HG03460 (cell line): ENCODE measurements around the gene PDIA5.

Experiments used
- ATAC-seq: cut with Tn5 transposase; IDR thresholded peaks from one replicate; pipeline ENCODE4 v1.9.1; 2021; ENCODE audit not compliant: unreplicated experiment

Gene PDIA5

GRCh38 chr3:123070510-123070909, 3.7 kb downstream of the PDIA5 start:
- no peak for ATAC-seq

GRCh38 chr3:123071146-123071545, 4.3 kb downstream of the PDIA5 start:
- ATAC-seq = no peak

GRCh38 chr3:123071581-123071980, 4.8 kb downstream of the PDIA5 start:
- no peak for ATAC-seq

- no peak for ATAC-seq
Observed at GRCh38 chr3:123072152-123072551, 5.3 kb downstream of the PDIA5 start.

- no peak for ATAC-seq
Observed at GRCh38 chr3:123072564-123072963, 5.7 kb downstream of the PDIA5 start.

GRCh38 chr3:123075359-123075758, 8.5 kb downstream of the PDIA5 start:
- ATAC-seq = no peak

GRCh38 chr3:123076112-123076495, 9.3 kb downstream of the PDIA5 start:
- ATAC-seq = no peak

- ATAC-seq = no peak
Observed at GRCh38 chr3:123076496-123077418, 9.9 kb downstream of the PDIA5 start.

- no peak for ATAC-seq
Observed at GRCh38 chr3:123078101-123078500, 11.3 kb downstream of the PDIA5 start.

GRCh38 chr3:123080864-123081562, 14.2 kb downstream of the PDIA5 start:
- no peak for ATAC-seq

GRCh38 chr3:123081718-123082369, 15.0 kb downstream of the PDIA5 start:
- no peak for ATAC-seq

GRCh38 chr3:123082370-123083065, 15.7 kb downstream of the PDIA5 start:
- ATAC-seq = peak; percentile 65

- ATAC-seq = no peak
Observed at GRCh38 chr3:123083383-123084124, 16.7 kb downstream of the PDIA5 start.

GRCh38 chr3:123084192-123084591, 17.4 kb downstream of the PDIA5 start:
- ATAC-seq = no peak

- no peak for ATAC-seq
Observed at GRCh38 chr3:123084738-123085237, 18.0 kb downstream of the PDIA5 start.

- no peak for ATAC-seq
Observed at GRCh38 chr3:123085293-123085931, 18.6 kb downstream of the PDIA5 start.

- ATAC-seq = no peak
Observed at GRCh38 chr3:123085932-123086627, 19.3 kb downstream of the PDIA5 start.

- ATAC-seq = no peak
Observed at GRCh38 chr3:123088387-123088786, 21.6 kb downstream of the PDIA5 start.
